NK-92 (cell line): ENCODE measurements around the gene HLA-DMB.
"Not testable (repeated sequence)": the region's sequence is repeated elsewhere in the genome, so short reads cannot be mapped to it uniquely, and the experiment has no call there.

Experiments used
- DNase-seq: peaks from one replicate; lab custom pipeline; 2025; ENCODE audit not compliant: unreplicated experiment; lab: John Stamatoyannopoulos, UW

The HLA-DMB gene

GRCh38 chr6:32950010-32950409 is 9.2 kb upstream of the HLA-DMB start:
- DNase-seq, result no peak

- DNase-seq, result no peak
These were observed 8.3 kb upstream of the HLA-DMB start for GRCh38 chr6:32949113-32949512.

- DNase-seq, result no peak
These were observed 7.0 kb upstream of the HLA-DMB start for GRCh38 chr6:32947552-32948465.

- DNase-seq, result no peak
These were observed 6.1 kb upstream of the HLA-DMB start for GRCh38 chr6:32946893-32947292.

GRCh38 chr6:32945953-32946352 is 5.1 kb upstream of the HLA-DMB start:
- DNase-seq, result no peak

GRCh38 chr6:32945108-32945760 is 4.4 kb upstream of the HLA-DMB start:
- no peak for DNase-seq

GRCh38 chr6:32943864-32944649 is 3.2 kb upstream of the HLA-DMB start:
- no peak for DNase-seq

- DNase-seq, result not testable (repeated sequence)
These were observed 1.8 kb upstream of the HLA-DMB start for GRCh38 chr6:32942555-32943123.

GRCh38 chr6:32941214-32941768 is 463 bp upstream of the HLA-DMB start:
- DNase-seq, result no peak

- no peak for DNase-seq
These were observed 2.3 kb downstream of the HLA-DMB start for GRCh38 chr6:32938494-32938893.

GRCh38 chr6:32937230-32937633 is 3.6 kb downstream of the HLA-DMB start:
- DNase-seq, result no peak

- no peak for DNase-seq
These were observed 4.3 kb downstream of the HLA-DMB start for GRCh38 chr6:32936239-32937152.

- no peak for DNase-seq
These were observed 5.1 kb downstream of the HLA-DMB start for GRCh38 chr6:32935551-32936238.

- DNase-seq, result no peak
These were observed 7.2 kb downstream of the HLA-DMB start for GRCh38 chr6:32933661-32934085.

- no peak for DNase-seq
These were observed 8.5 kb downstream of the HLA-DMB start for GRCh38 chr6:32932132-32932868.

GRCh38 chr6:32931211-32931610 is 9.6 kb downstream of the HLA-DMB start:
- no peak for DNase-seq

- no peak for DNase-seq
These were observed 18.7 kb downstream of the HLA-DMB start for GRCh38 chr6:32922083-32922482.

- no peak for DNase-seq
These were observed 20.1 kb downstream of the HLA-DMB start for GRCh38 chr6:32920715-32921114.

- DNase-seq, result no peak
These were observed 27.9 kb downstream of the HLA-DMB start for GRCh38 chr6:32912951-32913350.
